ENCODE data around the gene PDLIM1.

DNA sequence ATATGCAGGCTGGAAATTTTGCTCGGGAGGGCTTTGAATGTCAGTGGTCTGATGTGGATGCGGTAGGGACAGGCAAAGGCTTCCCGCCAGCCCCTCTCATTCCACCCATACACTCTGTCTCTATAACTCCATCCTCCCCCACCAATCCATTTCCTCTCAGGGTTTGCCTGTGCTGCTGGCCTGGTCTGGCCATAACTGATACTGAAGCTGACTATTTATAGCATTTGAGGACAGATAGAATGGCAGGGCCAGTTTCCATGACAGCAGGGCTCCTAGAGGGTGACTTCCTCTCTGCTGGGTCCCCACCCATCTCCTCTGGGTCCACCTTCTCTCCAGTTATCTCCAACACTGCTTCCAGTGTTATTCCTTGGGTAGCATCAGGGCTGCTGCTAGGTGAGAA lies 6.6 kb upstream of the PDLIM1 start:
- TF ChIP-seq, protein P1, sequence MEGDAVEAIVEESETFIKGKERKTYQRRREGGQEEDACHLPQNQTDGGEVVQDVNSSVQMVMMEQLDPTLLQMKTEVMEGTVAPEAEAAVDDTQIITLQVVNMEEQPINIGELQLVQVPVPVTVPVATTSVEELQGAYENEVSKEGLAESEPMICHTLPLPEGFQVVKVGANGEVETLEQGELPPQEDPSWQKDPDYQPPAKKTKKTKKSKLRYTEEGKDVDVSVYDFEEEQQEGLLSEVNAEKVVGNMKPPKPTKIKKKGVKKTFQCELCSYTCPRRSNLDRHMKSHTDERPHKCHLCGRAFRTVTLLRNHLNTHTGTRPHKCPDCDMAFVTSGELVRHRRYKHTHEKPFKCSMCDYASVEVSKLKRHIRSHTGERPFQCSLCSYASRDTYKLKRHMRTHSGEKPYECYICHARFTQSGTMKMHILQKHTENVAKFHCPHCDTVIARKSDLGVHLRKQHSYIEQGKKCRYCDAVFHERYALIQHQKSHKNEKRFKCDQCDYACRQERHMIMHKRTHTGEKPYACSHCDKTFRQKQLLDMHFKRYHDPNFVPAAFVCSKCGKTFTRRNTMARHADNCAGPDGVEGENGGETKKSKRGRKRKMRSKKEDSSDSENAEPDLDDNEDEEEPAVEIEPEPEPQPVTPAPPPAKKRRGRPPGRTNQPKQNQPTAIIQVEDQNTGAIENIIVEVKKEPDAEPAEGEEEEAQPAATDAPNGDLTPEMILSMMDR (IDR thresholded peaks at IDR 0.05): no peak
- no peak for TF ChIP-seq POLR2A (IDR thresholded peaks at IDR 0.05)
